ENCODE measurements around the gene SCYL2.

- TF ChIP-seq SP7 (tag by site-specific recombination; IDR thresholded peaks at IDR 0.05) (no peak), CTCF (tag by site-specific recombination; IDR thresholded peaks at IDR 0.05) (no peak), ZNF280D (tag by site-specific recombination; IDR thresholded peaks at IDR 0.05) (no peak), ZNF610 (tag by site-specific recombination; IDR thresholded peaks at IDR 0.05; ENCODE audit: borderline replicate concordance) (no peak), PATZ1 (tag by site-specific recombination; IDR thresholded peaks at IDR 0.05) (no peak), ZBTB49 (tag by site-specific recombination; IDR thresholded peaks at IDR 0.05; ENCODE audit: low read depth) (no peak), ZNF423 (tag by site-specific recombination; IDR thresholded peaks at IDR 0.05) (no peak), ZSCAN30 (tag by site-specific recombination; IDR thresholded peaks at IDR 0.05) (no peak), ZBTB8A (tag by site-specific recombination; IDR thresholded peaks at IDR 0.05) (no peak), ZNF449 (tag by site-specific recombination; IDR thresholded peaks at IDR 0.05) (no peak), ZNF768 (tag by site-specific recombination; IDR thresholded peaks at IDR 0.05) (no peak)
Observed at GRCh38 chr12:100229876-100230275, 37.1 kb upstream of the SCYL2 start.

Data from HEK293 (cell line).